ENCODE results near the gene EZR. TPM values are rescaled to one million over a fixed set of nuclear protein-coding genes. Genes with fewer than 3 reads are reported as not detected.

EZR gene
- total and polyA plus RNA-seq, 2 of the 13 experiments (the other 11 are each of a cell fraction or from before 2014, with no cell fraction given) = 34.7 to 60.3 TPM

- TF ChIP-seq, protein P1, sequence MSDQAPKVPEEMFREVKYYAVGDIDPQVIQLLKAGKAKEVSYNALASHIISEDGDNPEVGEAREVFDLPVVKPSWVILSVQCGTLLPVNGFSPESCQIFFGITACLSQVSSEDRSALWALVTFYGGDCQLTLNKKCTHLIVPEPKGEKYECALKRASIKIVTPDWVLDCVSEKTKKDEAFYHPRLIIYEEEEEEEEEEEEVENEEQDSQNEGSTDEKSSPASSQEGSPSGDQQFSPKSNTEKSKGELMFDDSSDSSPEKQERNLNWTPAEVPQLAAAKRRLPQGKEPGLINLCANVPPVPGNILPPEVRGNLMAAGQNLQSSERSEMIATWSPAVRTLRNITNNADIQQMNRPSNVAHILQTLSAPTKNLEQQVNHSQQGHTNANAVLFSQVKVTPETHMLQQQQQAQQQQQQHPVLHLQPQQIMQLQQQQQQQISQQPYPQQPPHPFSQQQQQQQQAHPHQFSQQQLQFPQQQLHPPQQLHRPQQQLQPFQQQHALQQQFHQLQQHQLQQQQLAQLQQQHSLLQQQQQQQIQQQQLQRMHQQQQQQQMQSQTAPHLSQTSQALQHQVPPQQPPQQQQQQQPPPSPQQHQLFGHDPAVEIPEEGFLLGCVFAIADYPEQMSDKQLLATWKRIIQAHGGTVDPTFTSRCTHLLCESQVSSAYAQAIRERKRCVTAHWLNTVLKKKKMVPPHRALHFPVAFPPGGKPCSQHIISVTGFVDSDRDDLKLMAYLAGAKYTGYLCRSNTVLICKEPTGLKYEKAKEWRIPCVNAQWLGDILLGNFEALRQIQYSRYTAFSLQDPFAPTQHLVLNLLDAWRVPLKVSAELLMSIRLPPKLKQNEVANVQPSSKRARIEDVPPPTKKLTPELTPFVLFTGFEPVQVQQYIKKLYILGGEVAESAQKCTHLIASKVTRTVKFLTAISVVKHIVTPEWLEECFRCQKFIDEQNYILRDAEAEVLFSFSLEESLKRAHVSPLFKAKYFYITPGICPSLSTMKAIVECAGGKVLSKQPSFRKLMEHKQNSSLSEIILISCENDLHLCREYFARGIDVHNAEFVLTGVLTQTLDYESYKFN (CRISPR knock-in tag; conservative IDR thresholded peaks at IDR 0.05) = no peak
- TF ChIP-seq ZSCAN31 (CRISPR knock-in tag; IDR thresholded peaks at IDR 0.05; ENCODE audit: low read depth) = no peak
- no peak for TF ChIP-seq ZNF639 (CRISPR knock-in tag; conservative IDR thresholded peaks at IDR 0.05)
These were observed 58.4 kb downstream of the EZR start (continued) for GRCh38 chr6:158760618-158761250.

- ATAC-seq (no peak), FAIRE-seq (no peak), DNase-seq (ENCODE audit: low spot score) (no peak)
- in situ Hi-C loops (cut with HindIII; ENCODE audit: extremely low pct_ligation_motif_present, low pct_unique_long_range_greater_than_20kb) (no loop called here), intact Hi-C loops (cut with micrococcal nuclease; ENCODE audit: unreplicated experiment) (no loop called here)
- Histone ChIP-seq H3K4me1 (ENCODE audit: insufficient read depth, low read length) (peaks cover 11% of the 10 kb centered on the region; the same call in 1 of the 2 replicates), H3K36me3 (replicated peaks in 1 of 2; ENCODE audit: control insufficient read depth in 1 of 2, insufficient read depth in 2 of 2, low read length in 2 of 2) (no peaks in the 10 kb centered on the region), H3K79me2 (ENCODE audit: insufficient read depth, low read length) (no peaks in the 10 kb centered on the region), H3K4me3 (replicated peaks in 1 of 3; ENCODE audit: insufficient read depth in 1 of 3, low read depth in 2 of 3, low read length in 3 of 3) (no peak overlapping the region), H4K20me1 (ENCODE audit: insufficient read depth, low read length) (no peaks in the 10 kb centered on the region), H3K27me3 (ENCODE audit: control insufficient read depth in 1 of 2, insufficient read depth in 2 of 2, low read length in 2 of 2) (peaks cover 1 to 17% of the 10 kb centered on the region in 2 experiments; a peak in 3 of 5 replicates), H2AFZ (ENCODE audit: low read length) (no peak overlapping the region), H3K9me3 (ENCODE audit: low read length) (no peaks in the 10 kb centered on the region), H3K27ac (ENCODE audit: extremely low read length, insufficient read depth, low read length) (no peak overlapping the region), H3K9ac (ENCODE audit: insufficient read depth, low read depth, low read length) (no peak overlapping the region), H3K4me2 (ENCODE audit: low read depth, low read length) (no peak overlapping the region)
- BruUV-seq (replicated peaks) = no TSS peak
- POLR2A ChIA-PET = no interaction called here
- TF ChIP-seq, protein P2, sequence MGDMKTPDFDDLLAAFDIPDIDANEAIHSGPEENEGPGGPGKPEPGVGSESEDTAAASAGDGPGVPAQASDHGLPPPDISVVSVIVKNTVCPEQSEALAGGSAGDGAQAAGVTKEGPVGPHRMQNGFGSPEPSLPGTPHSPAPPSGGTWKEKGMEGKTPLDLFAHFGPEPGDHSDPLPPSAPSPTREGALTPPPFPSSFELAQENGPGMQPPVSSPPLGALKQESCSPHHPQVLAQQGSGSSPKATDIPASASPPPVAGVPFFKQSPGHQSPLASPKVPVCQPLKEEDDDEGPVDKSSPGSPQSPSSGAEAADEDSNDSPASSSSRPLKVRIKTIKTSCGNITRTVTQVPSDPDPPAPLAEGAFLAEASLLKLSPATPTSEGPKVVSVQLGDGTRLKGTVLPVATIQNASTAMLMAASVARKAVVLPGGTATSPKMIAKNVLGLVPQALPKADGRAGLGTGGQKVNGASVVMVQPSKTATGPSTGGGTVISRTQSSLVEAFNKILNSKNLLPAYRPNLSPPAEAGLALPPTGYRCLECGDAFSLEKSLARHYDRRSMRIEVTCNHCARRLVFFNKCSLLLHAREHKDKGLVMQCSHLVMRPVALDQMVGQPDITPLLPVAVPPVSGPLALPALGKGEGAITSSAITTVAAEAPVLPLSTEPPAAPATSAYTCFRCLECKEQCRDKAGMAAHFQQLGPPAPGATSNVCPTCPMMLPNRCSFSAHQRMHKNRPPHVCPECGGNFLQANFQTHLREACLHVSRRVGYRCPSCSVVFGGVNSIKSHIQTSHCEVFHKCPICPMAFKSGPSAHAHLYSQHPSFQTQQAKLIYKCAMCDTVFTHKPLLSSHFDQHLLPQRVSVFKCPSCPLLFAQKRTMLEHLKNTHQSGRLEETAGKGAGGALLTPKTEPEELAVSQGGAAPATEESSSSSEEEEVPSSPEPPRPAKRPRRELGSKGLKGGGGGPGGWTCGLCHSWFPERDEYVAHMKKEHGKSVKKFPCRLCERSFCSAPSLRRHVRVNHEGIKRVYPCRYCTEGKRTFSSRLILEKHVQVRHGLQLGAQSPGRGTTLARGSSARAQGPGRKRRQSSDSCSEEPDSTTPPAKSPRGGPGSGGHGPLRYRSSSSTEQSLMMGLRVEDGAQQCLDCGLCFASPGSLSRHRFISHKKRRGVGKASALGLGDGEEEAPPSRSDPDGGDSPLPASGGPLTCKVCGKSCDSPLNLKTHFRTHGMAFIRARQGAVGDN (CRISPR knock-in tag; IDR thresholded peaks at IDR 0.05) = 0 out of 2 replicates have a peak, but pooled peaks have one; percentile 9
- TF ChIP-seq ARHGAP35 (CRISPR knock-in tag; IDR thresholded peaks at IDR 0.05; ENCODE audit: borderline replicate concordance) = no peak
- 41% methylated on average over 7 of the region's 7 CpGs for WGBS (ENCODE audit: low lambda C conversion rate)
- CTCF ChIA-PET (ENCODE audit: low intra/inter-chr PET ratio, low total read pairs) = no interaction called here
These were observed 59.1 kb downstream of the EZR start for GRCh38 chr6:158759966-158760617.
